Measurements from ENCODE around the gene SIRPB1. TPM values are rescaled to one million over a fixed set of nuclear protein-coding genes. Genes with fewer than 3 reads are reported as not detected.

SIRPB1 gene
- total and polyA plus RNA-seq, 10 of the 15 experiments (the other 5 are each of a cell fraction or from before 2014, with no cell fraction given): 3.4 to 33.8 (median 14.1) TPM

GRCh38 chr20:1622450-1622849 lies 2.6 kb upstream of the SIRPB1 start (continued):
- no peak for TF ChIP-seq CTCF (IDR thresholded peaks at IDR 0.05 in 2 of 3, conservative IDR thresholded peaks at IDR 0.05 in 1 of 3; ENCODE audit: control insufficient read depth in 2 of 3, extremely low read depth in 1 of 3, insufficient read depth in 1 of 3, low read depth in 3 of 3, low read length in 3 of 3)
- no peak for TF ChIP-seq CUX1 (IDR thresholded peaks at IDR 0.05; ENCODE audit: insufficient replicate concordance, low read depth, low read length)
- no peak for TF ChIP-seq JUND (IDR thresholded peaks at IDR 0.05; ENCODE audit: low read depth, low read length)
- TF ChIP-seq RCOR1 (conservative IDR thresholded peaks at IDR 0.05; ENCODE audit: low read depth, low read length): no peak
- no peak for TF ChIP-seq ZZZ3 (IDR thresholded peaks at IDR 0.05; ENCODE audit: control insufficient read depth, insufficient read length, low read depth)
- TF ChIP-seq USF2 (IDR thresholded peaks at IDR 0.05; ENCODE audit: borderline replicate concordance, low read depth, low read length): no peak
- no peak for TF ChIP-seq ZNF217 (IDR thresholded peaks at IDR 0.05)
- TF ChIP-seq ZNF274 (IDR thresholded peaks at IDR 0.05; ENCODE audit: insufficient read depth, insufficient read length): no peak
- no peak for TF ChIP-seq KAT2A (conservative IDR thresholded peaks at IDR 0.05; ENCODE audit: control insufficient read depth, low read depth, low read length)
- no peak for TF ChIP-seq HSF1 (IDR thresholded peaks at IDR 0.05; ENCODE audit: low read depth, low read length)
- TF ChIP-seq BMI1 (IDR thresholded peaks at IDR 0.05; ENCODE audit: borderline replicate concordance): no peak
- TF ChIP-seq SIX5 (IDR thresholded peaks at IDR 0.05; ENCODE audit: low read depth, low read length, severe bottlenecking): no peak
- no peak for TF ChIP-seq CREB1 (IDR thresholded peaks at IDR 0.05; ENCODE audit: low read depth)
- TF ChIP-seq POLR2AphosphoS2 (IDR thresholded peaks at IDR 0.05; ENCODE audit: low read depth, low read length): no peak
- TF ChIP-seq RFX5 (IDR thresholded peaks at IDR 0.05; ENCODE audit: low read depth, low read length): no peak
- TF ChIP-seq ETV6 (conservative IDR thresholded peaks at IDR 0.05 in 1 of 2, IDR thresholded peaks at IDR 0.05 in 1 of 2; ENCODE audit: borderline replicate concordance in 1 of 2, low read depth in 1 of 2): peak in 1 of 2 experiments; percentile 93; a peak in 2 of 4 replicates
- TF ChIP-seq MEF2A (IDR thresholded peaks at IDR 0.05; ENCODE audit: insufficient read depth, low read depth, low read length): no peak
- no peak for TF ChIP-seq JUNB (IDR thresholded peaks at IDR 0.05)
- TF ChIP-seq SRF (IDR thresholded peaks at IDR 0.05; ENCODE audit: low read depth in 2 of 2, low read length in 2 of 2): peak in 1 of 2 experiments; percentile 84; a peak in 3 of 4 replicates
- TF ChIP-seq MXI1 (IDR thresholded peaks at IDR 0.05; ENCODE audit: low read depth, low read length): no peak
- no peak for TF ChIP-seq BACH1 (IDR thresholded peaks at IDR 0.05; ENCODE audit: borderline replicate concordance)
- TF ChIP-seq HDAC2 (IDR thresholded peaks at IDR 0.05): no peak
- TF ChIP-seq HDGF (IDR thresholded peaks at IDR 0.05): peak; percentile 48; the same call in 1 of the 2 replicates
